Stimulated activated CD8-positive, alpha-beta memory T cell treated with anti-CD3 and anti-CD28 coated beads, Interleukin-7, amount 100 ng/mL, for 4 hours (primary cell): Measurements from ENCODE around the gene SCN5A.

ENCODE experiments used
- DNase-seq, 2 donors: peaks; one replicate each; pipeline ENCODE4 v3.0.0-alpha.2; 2020; ENCODE audit warnings: low read depth in 2 of 2

The SCN5A gene

GRCh38 chr3:38600551-38600950 is 48.9 kb downstream of the SCN5A start:
- no peak for DNase-seq

- DNase-seq, result no peak
These were observed 49.6 kb downstream of the SCN5A start for GRCh38 chr3:38599886-38600285.

- no peak for DNase-seq
These were observed 50.7 kb downstream of the SCN5A start for GRCh38 chr3:38598791-38599190.

GRCh38 chr3:38597502-38598060 is 51.9 kb downstream of the SCN5A start:
- no peak for DNase-seq

GRCh38 chr3:38595393-38595792 is 54.1 kb downstream of the SCN5A start:
- no peak for DNase-seq

GRCh38 chr3:38590521-38590920 is 59.0 kb downstream of the SCN5A start:
- no peak for DNase-seq

GRCh38 chr3:38588995-38589937 is 60.2 kb downstream of the SCN5A start:
- no peak for DNase-seq

- DNase-seq, result no peak
These were observed 61.0 kb downstream of the SCN5A start for GRCh38 chr3:38588371-38588971.

- no peak for DNase-seq
These were observed 61.8 kb downstream of the SCN5A start for GRCh38 chr3:38587548-38588131.

- no peak for DNase-seq
These were observed 62.7 kb downstream of the SCN5A start for GRCh38 chr3:38586546-38587520.

- no peak for DNase-seq
These were observed 63.6 kb downstream of the SCN5A start for GRCh38 chr3:38585791-38586420.

- no peak for DNase-seq
These were observed 65.8 kb downstream of the SCN5A start for GRCh38 chr3:38583688-38584087.

GRCh38 chr3:38582941-38583645 is 66.4 kb downstream of the SCN5A start:
- DNase-seq, result no peak

- no peak for DNase-seq
These were observed 67.2 kb downstream of the SCN5A start for GRCh38 chr3:38582316-38582715.

- no peak for DNase-seq
These were observed 67.7 kb downstream of the SCN5A start for GRCh38 chr3:38581774-38582173.

- DNase-seq, result no peak
These were observed 68.8 kb downstream of the SCN5A start for GRCh38 chr3:38580450-38581382.

- DNase-seq, result no peak
These were observed 69.7 kb downstream of the SCN5A start for GRCh38 chr3:38579551-38580449.

GRCh38 chr3:38579141-38579540 is 70.3 kb downstream of the SCN5A start:
- no peak for DNase-seq
